G401 (cell line): ENCODE measurements around the gene AP2M1. TPM values are rescaled to one million over a fixed set of nuclear protein-coding genes. Genes with fewer than 3 reads are reported as not detected.
"Not testable (repeated sequence)": the region's sequence is repeated elsewhere in the genome, so short reads cannot be mapped to it uniquely, and the experiment has no call there.

Source experiments
- DNase-seq: peaks from one replicate; pipeline ENCODE4 v3.0.0-alpha.2; 2015; ENCODE audit warnings: low spot score
- in situ Hi-C: cut with HindIII; loops from 2 replicates; pipeline ENCODE4 v1.10.0; 2016; ENCODE audit warnings: low sequenced_read_pairs, mixed read lengths
- total RNA-seq: library from RNA; depleted of rRNA; stranded (reverse); fragments of >200 nt; shearing (Covaris generic); gene quantifications from 2 replicates; pipeline ENCODE4 v1.2.3, GENCODE V29; 2014; rRNA removed

AP2M1 gene
- total RNA-seq, result 330 and 352 TPM in 2 replicates

- peak; percentile 100 for DNase-seq
- in situ Hi-C loops, result no loop called here
These were observed at the start of gene AP2M1 for GRCh38 chr3:184174646-184175492. Gene AP2M1, plus strand, starts transcription at chr3:184174855. Its CDS starts 2,139 bp downstream, at chr3:184176994.

DNA sequence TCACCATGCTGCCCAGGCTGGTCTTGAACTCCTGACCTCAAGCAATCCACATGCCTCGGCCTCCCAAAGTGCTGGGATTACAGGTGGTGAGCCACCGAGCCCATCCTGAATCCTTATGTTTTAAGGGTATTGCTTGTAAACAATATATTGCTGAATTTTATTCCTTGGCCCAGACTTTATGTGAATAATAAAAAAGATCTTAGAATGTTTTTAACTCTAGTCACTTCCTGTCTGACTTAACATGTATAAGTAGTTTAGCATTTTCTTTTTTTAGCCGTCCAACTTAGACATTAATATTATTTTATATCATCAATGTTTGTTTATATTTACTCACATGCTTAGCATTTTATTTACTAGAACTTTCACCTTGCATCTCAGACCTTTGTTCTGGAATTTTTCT, 48.6 kb upstream of the AP2M1 start:
- in situ Hi-C loops, result no loop called here
- DNase-seq, result no peak

DNA sequence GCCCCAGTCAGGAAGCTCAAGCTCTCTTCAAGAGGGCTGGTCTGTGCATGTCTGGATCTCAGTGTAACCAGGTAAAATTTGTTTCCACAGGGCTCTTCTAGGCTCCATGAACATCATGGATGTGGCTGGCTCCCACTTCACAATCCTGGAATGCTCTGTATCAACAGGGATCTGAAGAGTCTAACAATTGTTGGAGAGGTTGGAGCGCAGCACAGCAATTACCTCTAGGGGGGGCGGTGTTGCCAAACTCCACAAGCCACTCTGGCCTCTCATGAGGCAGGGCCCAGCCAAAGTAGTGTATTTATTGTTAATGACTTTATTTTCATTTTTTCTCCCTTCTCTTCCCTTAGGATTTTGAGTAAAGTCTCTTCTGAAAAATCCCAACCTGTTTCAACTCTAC, 45.6 kb upstream of the AP2M1 start:
- in situ Hi-C loops, result no loop called here
- no peak for DNase-seq

DNA sequence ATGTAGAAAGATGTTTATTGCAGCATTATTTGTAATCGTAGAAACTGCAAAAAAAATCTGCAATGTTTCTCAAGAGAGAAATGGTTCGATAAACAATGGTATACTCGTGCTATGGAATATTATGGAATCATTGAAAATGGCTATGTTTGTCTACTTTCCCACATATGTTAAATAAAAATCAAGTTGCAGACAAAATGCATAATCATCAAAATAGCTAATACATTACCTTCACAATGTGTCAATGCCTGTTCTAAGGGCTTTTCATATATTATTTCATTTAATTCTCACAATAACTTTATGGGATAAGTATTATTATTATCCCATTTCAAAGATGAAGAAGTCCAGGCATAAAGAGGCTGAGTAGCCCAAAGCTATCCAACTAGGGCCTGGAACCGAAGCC, 41.7 kb upstream of the AP2M1 start:
- DNase-seq, result no peak
- in situ Hi-C loops, result no loop called here

GRCh38 chr3:184133840-184134745, 40.6 kb upstream of the AP2M1 start:
- peak; percentile 92 for DNase-seq
- in situ Hi-C loops, result no loop called here

DNA sequence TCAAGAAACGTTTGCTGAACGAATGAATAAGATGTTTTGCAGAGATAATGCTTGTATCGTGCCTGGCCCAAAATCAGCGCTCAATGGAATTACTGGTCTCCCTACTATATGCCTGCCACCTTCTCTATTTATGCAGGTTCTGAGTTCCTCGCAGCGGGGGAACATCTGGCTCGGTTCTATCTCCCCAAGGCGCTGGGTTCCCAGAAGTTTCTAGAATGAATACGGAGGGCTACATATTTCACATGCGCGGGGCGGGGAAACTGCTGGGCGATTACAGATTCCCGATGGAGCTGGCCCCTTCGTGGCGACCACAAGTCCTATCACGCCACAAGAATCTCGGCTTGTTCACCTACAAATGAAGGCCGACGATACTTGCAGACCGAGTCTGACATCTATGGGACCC, 39.9 kb upstream of the AP2M1 start:
- no peak for DNase-seq
- in situ Hi-C loops, result no loop called here

DNA sequence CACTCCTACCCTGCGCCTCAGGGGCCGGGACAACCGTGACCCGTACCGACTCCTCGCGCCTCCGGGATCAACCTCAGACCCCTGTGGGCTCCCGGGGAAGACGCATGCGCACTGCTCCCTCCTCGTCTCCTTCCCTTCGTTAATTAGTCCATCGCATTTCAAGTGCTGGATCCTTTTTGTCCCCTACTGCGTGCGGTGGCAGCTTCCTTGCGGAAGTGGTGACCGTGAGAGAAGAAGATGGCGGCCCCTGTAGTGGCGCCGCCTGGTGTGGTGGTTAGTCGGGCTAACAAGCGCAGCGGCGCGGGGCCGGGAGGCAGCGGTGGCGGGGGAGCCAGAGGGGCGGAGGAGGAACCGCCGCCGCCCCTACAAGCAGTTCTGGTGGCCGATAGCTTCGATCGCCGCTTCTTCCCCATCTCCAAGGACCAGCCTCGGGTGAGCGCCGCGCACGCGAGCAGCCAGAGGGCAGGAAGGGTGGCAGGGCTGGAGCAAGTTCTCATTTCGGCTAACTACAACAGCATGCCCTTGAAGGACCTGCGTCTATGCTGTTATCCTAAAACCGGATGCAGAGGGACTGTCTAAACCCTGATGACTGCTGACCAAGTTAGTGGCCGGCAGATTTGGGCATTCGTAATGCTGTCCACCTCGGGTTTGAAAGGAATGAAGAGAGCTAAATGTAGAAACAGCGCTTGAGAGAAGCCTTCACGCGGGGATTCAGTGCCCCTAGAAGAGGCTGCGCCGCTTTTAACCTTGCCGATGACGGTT, 39.3 kb upstream of the AP2M1 start, which contains the start of gene EIF2B5:
Gene EIF2B5, plus strand, starts transcription at position 210 of the 762 bp plus-strand sequence. Its CDS starts 28 bp downstream, at position 238.
- in situ Hi-C loops, result no loop called here
- peak; percentile 96 for DNase-seq

- DNase-seq, result no peak
- in situ Hi-C loops, result no loop called here
These were observed 38.8 kb upstream of the AP2M1 start for GRCh38 chr3:184135911-184136260.

- DNase-seq, result no peak
- in situ Hi-C loops, result no loop called here
These were observed 34.2 kb upstream of the AP2M1 start for GRCh38 chr3:184140436-184140835.

- DNase-seq, result no peak
- in situ Hi-C loops, result no loop called here
These were observed 32.5 kb upstream of the AP2M1 start for GRCh38 chr3:184142199-184142598.

DNA sequence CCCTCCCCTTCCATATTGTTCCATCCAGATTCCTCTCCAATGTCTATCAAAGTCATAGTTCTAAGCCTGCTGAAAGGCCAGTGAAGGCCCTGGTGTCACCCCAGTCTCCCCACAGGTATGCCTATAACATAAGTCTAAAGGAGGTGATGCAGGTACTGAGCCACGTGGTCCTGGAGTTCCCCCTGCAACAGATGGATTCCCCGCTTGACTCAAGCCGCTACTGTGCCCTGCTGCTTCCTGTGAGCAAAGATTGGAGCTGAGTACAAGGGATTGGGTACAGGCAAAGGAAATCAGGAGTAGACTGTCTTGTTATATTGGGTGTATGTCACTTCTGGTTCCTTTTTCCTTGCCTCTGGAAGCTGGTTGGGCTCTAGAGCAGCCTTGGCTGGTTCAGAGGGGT, 31.3 kb upstream of the AP2M1 start:
- in situ Hi-C loops, result no loop called here

DNA sequence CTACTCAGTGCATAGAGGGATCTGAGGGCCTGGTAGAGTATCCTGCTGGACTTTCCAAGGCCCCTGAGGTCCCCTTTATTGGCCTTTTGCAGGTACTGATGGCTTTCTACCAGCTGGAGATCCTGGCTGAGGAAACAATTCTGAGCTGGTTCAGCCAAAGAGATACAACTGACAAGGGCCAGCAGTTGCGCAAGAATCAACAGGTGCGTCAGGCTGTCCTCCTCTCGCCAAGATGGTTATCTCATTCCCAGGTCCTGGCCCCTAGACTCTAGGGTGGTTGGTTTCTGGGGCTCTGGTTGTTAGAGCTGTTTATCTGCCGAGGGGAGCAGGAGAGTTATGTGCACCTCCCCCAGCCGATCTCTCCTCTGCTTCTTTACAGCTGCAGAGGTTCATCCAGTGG, 30.1 kb upstream of the AP2M1 start:
- in situ Hi-C loops, result no loop called here
- DNase-seq, result no peak

More for the DNA sequence above, 31.3 kb upstream of the AP2M1 start:
- no peak for DNase-seq

DNA sequence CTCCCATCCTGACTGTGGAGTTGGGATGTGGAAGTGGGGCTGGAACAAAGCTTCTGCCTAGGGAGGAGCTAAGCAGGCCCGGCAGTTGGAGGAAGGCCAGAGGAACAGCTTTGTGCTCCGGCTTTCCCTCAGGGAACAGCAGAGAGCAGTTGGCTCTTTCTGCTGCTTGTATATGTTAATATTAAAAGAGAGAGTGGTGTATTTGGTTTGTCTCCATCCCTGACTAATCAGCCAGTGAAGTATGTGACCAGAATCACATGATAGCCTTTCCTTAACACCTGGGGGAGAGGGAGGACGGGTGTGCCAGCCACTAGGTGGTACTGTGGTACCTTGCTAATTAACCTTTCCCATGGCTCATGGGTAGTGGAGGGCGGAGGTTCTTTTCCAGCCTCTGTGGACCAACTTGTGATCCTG, 29.5 kb upstream of the AP2M1 start:
- peak; percentile 72 for DNase-seq
- in situ Hi-C loops, result no loop called here

DNA sequence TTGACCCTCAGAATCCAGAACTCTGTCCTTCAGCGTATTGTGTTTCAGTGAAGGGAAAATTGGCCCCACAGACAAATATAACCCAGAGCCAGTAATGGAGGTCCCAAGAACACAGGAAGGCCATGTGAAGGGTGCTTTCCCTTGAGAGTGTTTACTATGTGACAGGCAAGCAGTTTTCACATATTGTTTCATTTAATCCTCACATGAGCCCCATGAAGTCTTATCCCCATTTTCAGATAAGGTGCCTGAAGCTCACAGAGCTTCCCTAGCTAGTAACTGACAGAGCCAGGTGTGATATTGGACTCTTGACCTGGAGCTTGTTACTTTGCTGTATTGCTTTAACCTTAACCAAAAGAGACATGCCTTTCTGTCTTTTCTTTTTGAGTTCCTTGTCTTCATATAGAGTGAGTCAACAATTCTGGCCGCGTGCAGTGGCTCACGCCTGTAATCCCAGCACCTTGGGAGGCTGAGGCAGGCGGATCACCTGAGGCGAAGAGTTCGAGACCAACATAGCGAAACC, 28.8 kb upstream of the AP2M1 start:
- DNase-seq, result no peak
- in situ Hi-C loops, result no loop called here

DNA sequence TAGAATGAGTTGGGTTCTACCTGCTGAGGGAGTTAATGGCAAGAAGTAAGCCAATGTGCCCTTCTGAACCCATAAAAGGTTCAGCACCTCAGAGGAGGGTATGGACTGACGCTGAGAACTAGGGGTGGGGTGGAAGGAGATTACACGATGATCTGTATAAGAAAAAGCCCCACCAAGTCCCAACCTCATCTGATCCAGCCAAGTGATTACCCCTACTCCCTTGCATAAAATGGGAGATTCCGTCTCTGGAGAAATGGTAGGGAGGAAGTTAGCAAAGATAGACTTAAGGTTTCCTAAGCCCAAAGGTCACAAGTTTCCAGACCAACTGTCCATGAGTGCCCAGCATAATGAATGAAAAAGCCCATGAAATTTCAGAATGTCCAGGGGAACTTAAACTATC, 26.6 kb upstream of the AP2M1 start:
- DNase-seq, result no peak
- in situ Hi-C loops, result no loop called here

DNA sequence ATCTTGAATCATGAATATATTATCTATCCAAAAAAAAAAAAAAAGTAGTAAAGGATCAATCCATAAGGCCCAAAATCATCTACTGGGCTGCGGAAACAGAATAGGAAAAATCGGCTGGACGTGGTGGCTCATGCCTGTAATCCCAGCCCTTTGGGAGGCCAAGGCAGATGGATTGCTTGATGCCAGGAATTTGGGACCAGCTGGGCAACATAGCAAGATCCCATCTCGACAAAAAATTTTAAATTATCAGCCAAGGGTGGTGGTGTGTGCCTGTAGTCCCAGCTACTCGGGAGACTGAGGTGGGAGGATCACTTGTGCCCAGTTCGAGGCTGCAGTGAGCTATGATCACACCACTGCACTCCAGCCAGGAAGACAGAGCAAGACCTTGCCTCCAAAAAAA, 25.5 kb upstream of the AP2M1 start:
- in situ Hi-C loops, result no loop called here
- DNase-seq, result no peak

DNA sequence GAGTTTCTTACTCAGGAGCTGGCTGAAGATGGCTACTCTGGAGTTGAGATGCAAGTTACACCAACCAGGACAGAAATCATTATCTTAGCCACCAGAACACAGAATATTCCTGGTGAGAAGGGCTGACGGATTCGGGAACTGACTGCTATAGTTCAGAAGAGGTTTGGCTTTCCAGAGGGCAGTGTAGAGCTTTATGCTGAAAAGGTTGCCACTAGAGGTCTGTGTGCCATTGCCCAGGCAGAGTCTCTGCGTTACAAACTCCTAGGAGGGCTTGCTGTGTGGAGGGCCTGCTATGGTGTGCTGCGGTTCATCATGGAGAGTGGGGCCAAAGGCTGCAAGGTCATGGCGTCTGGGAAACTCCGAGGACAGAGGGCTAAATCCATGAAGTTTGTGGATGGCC, 24.9 kb upstream of the AP2M1 start:
- in situ Hi-C loops, DNase-seq: not testable (repeated sequence)

DNA sequence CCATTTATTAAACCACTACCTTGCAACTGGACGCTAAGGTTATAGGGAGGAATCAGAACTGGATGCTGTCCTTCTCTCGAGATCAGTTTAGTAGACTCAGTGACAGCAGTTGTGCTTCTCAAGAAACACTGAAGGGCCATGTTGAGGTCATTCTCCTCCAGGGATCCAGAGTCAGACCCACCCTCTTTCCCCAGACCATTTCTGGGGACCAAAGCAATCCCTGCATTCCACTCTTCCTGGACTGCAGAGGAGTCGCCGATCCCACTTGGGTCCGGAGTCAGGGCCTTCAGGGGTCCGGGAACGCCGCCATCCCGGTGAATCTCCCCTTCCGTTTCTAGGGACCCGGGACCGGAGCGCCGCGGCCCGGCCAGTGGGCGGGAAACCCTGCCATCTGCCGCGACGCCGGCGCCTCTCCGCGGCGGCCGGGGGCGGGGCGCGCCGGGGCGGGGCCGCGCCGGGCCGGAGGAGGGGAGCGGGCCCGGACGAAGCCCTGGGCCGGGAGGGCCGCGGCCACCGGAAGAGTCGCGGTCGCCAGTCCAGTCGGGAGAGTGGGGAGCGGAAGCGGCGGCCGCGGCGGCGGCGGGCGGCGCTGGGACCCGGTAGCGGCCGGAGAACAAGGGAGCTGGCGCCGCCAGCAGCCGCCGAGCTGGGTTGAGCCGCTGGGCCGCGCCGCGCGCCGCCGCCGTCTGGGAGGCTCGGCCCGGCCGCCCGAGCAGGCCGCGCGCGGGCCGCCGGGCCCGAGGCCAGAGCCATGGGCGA, 19.6 kb upstream of the AP2M1 start, which contains the start of gene DVL3:
Gene DVL3, plus strand, starts transcription at position 493 of the 759 bp plus-strand sequence. Its CDS starts 259 bp downstream, at position 752.
- in situ Hi-C loops, result no loop called here
- peak; percentile 67 for DNase-seq
